Skeletal muscle tissue (tissue), 4 donors: Measurements from ENCODE around the gene TMEM212. TPM values are rescaled to one million over a fixed set of nuclear protein-coding genes. Genes with fewer than 3 reads are reported as not detected.

Experiments
- H3K27ac ChIP-seq: one replicate; pipeline ENCODE4 v1.7.0; 2013; ENCODE audit warnings: mild to moderate bottlenecking, low read depth, low read length, inconsistent platforms
- H3K27me3 ChIP-seq, 3 donors: one replicate each; pipeline ENCODE4 v1.7.0; 2013; ENCODE audit warnings: low read length in 3 of 3; ENCODE audit not compliant: control insufficient read depth in 3 of 3, insufficient read depth in 3 of 3
- H3K36me3 ChIP-seq, 3 donors: one replicate each; pipeline ENCODE4 v1.7.0; 2013; ENCODE audit warnings: low read length in 3 of 3; ENCODE audit not compliant: control insufficient read depth in 3 of 3, insufficient read depth in 3 of 3
- H3K4me1 ChIP-seq, 3 donors: one replicate each; pipeline ENCODE4 v1.7.0; 2013; ENCODE audit warnings: low read length in 3 of 3, mild to moderate bottlenecking in 3 of 3; ENCODE audit not compliant: control insufficient read depth in 3 of 3, insufficient read depth in 3 of 3
- H3K4me3 ChIP-seq, 3 donors: one replicate each; pipeline ENCODE4 v1.7.0; 2013; ENCODE audit warnings: low read length in 3 of 3
- H3K9ac ChIP-seq, 3 donors: one replicate each; pipeline ENCODE4 v1.7.0; 2013; ENCODE audit warnings: low read length in 3 of 3, mild to moderate bottlenecking in 3 of 3, moderate library complexity in 2 of 3, low read depth in 1 of 3
- H3K9me3 ChIP-seq, 3 donors: one replicate each; pipeline ENCODE4 v1.7.0; 2013; ENCODE audit warnings: low read length in 3 of 3; ENCODE audit not compliant: control insufficient read depth in 3 of 3
- total RNA-seq: library from RNA; depleted of rRNA; stranded (reverse); fragments of >200 nt; gene quantifications from one replicate; pipeline ENCODE4 v1.2.3, GENCODE V29; 2014
- donor health status: Osteomylitis.

The TMEM212 gene
- total RNA-seq, 1 donor from 2014 or later: not detected

DNA sequence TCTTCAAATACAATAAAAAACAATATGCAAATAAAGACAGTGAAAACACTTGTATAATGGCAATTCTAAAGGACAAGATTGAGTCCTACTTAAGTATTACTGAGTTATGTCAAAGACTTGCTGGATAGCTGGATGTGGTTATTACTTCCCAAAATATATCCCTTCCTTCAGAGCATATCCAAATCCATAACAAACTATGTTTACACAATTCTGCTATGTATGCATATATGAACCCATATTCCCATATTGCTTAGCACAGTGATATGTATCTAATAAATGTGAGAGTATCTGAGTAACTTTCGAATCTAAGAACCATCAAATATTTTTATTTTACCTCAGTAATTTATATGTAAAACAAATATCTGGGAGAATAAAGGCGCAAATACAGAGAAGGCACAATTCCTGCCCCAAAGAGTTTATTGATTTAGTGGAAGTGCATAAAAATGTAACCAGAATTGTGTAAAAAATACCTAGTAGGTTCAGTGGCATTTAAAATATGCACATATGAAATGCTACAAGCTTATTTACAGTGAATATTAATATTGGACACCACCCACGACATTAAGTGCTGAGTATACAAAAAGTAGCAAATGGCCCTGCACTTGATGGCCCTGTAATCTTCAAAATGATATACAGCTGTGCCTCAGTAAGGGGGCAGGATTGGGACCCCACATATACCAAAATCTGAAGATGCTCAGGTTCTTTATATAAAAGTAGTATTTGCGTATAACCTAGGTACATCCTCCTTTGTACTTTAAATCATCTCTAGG is 37.1 kb downstream of the TMEM212 start:
- no peaks in the 10 kb centered on the region for H3K9me3 ChIP-seq
- H3K4me3 ChIP-seq: no peak overlapping the region
- no peak overlapping the region for H3K9ac ChIP-seq
- no peaks in the 10 kb centered on the region for H3K27me3 ChIP-seq
- no peak overlapping the region for H3K27ac ChIP-seq
- H3K36me3 ChIP-seq: no peaks in the 10 kb centered on the region
- peaks cover 0 to 3% (median 0%) of the 10 kb centered on the region in 3 donors for H3K4me1 ChIP-seq

DNA sequence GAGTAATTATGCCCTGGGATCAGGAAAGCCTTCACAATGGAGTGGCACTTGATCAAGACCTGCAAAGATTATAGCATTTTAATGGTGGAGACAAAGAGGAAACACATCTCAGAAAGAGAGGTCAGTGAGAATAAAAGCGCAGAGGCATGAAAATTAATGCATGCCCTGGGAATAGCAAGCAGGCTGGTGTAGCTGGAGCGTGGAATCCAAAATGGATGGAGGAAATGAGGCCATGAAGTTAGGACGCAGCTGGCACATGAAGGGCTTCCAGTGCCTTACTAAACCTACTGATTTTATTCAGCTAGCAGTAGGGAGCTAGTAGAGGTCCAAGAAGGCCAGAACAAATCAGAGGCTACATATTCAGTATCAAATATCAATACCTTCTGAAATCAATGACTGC is 38.1 kb downstream of the TMEM212 start:
- Histone ChIP-seq H3K36me3 (no peaks in the 10 kb centered on the region), H3K27ac (no peak overlapping the region), H3K4me3 (no peak overlapping the region)

GRCh38 chr3:171883257-171883892 is 40.2 kb downstream of the TMEM212 start:
- Histone ChIP-seq H3K27me3 (no peaks in the 10 kb centered on the region), H3K9me3 (no peaks in the 10 kb centered on the region), H3K4me1 (no peaks in the 10 kb centered on the region), H3K36me3 (no peaks in the 10 kb centered on the region), H3K27ac (no peak overlapping the region), H3K9ac (no peak overlapping the region), H3K4me3 (no peak overlapping the region)

More for the DNA sequence above, 38.1 kb downstream of the TMEM212 start:
- Histone ChIP-seq H3K9me3 (no peaks in the 10 kb centered on the region), H3K9ac (no peak overlapping the region), H3K4me1 (no peaks in the 10 kb centered on the region), H3K27me3 (no peaks in the 10 kb centered on the region)

GRCh38 chr3:171883893-171884279 is 40.7 kb downstream of the TMEM212 start:
- Histone ChIP-seq H3K27ac (no peak overlapping the region), H3K27me3 (no peaks in the 10 kb centered on the region), H3K9me3 (no peaks in the 10 kb centered on the region), H3K4me3 (no peak overlapping the region), H3K36me3 (no peaks in the 10 kb centered on the region), H3K9ac (no peak overlapping the region), H3K4me1 (no peaks in the 10 kb centered on the region)

DNA sequence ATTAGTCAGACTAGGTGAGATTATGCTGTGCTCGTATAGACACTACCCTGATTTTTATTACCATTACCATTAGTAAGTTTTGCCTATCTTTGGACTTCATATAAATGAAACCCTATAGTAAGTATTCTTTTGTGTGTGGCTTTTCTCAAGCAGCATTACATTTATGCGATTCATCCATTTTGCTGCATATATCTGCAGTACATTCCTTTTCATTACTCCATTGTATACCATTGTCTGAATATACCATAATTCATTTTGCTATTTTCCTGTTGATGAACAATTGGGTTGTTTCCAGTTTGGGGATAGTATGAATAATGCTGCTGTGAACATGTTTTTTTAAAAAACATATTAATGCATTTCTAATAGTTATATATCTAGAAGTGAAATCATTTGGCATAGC is 45.3 kb downstream of the TMEM212 start:
- H3K27me3 ChIP-seq: no peaks in the 10 kb centered on the region

GRCh38 chr3:171890398-171890797 is 47.2 kb downstream of the TMEM212 start:
- no peak overlapping the region for H3K27ac ChIP-seq
- H3K4me1 ChIP-seq: no peaks in the 10 kb centered on the region
- H3K9ac ChIP-seq: no peak overlapping the region
- no peak overlapping the region for H3K4me3 ChIP-seq
- H3K27me3 ChIP-seq: no peaks in the 10 kb centered on the region
- H3K9me3 ChIP-seq: no peaks in the 10 kb centered on the region
- H3K36me3 ChIP-seq: no peaks in the 10 kb centered on the region

More for the DNA sequence above, 45.3 kb downstream of the TMEM212 start:
- Histone ChIP-seq H3K27ac (no peak overlapping the region), H3K9me3 (no peaks in the 10 kb centered on the region), H3K36me3 (no peaks in the 10 kb centered on the region), H3K9ac (no peak overlapping the region), H3K4me3 (no peak overlapping the region), H3K4me1 (no peaks in the 10 kb centered on the region)

DNA sequence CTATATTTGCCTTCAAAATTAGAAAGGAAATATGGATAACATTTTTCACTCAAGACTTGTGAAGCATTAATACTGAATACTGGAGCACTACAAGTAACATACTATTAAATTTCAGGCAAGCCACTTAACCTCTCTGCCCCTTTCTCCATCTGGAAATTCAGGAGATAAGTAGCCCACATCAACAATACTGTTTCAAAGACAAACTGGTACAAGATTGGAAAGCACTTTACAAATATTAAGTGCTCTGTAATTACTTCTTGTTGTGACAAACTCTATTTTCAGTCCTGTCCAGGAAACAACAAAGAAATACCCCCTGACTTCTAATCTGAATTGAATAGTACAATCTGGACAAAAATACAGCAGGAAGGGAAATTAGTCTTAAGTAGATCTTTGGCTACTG is 49.3 kb downstream of the TMEM212 start:
- Histone ChIP-seq H3K9me3 (no peaks in the 10 kb centered on the region), H3K27me3 (no peaks in the 10 kb centered on the region), H3K4me1 (no peaks in the 10 kb centered on the region), H3K27ac (no peak overlapping the region), H3K4me3 (no peak overlapping the region), H3K9ac (no peak overlapping the region), H3K36me3 (no peaks in the 10 kb centered on the region)

GRCh38 chr3:171895291-171895690 is 52.1 kb downstream of the TMEM212 start:
- Histone ChIP-seq H3K9ac (no peak overlapping the region), H3K9me3 (no peaks in the 10 kb centered on the region), H3K4me1 (no peaks in the 10 kb centered on the region), H3K27ac (no peak overlapping the region), H3K36me3 (no peaks in the 10 kb centered on the region), H3K4me3 (no peak overlapping the region), H3K27me3 (no peaks in the 10 kb centered on the region)

DNA sequence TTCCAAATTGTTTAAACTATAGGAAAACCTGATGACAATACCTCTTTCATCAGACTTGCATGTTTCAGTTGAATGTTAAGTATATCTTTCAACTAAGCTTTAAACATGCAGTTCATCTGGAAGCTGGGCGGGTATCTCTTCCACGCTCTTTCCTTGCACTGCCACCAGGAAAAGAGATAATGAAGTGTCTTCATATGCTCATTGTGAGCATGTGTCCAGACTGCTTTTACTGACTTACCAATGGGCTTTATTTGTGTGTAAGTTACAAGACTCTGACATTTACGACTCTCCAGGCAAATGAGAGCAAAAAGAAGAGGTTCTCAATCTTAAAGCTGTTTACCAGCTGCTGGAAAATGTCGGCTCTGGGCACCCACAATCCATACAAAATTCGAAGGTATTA is 52.8 kb downstream of the TMEM212 start:
- Histone ChIP-seq H3K9me3 (no peaks in the 10 kb centered on the region), H3K4me3 (no peak overlapping the region), H3K27ac (no peak overlapping the region), H3K9ac (no peak overlapping the region), H3K36me3 (no peaks in the 10 kb centered on the region), H3K4me1 (no peaks in the 10 kb centered on the region), H3K27me3 (no peaks in the 10 kb centered on the region)

DNA sequence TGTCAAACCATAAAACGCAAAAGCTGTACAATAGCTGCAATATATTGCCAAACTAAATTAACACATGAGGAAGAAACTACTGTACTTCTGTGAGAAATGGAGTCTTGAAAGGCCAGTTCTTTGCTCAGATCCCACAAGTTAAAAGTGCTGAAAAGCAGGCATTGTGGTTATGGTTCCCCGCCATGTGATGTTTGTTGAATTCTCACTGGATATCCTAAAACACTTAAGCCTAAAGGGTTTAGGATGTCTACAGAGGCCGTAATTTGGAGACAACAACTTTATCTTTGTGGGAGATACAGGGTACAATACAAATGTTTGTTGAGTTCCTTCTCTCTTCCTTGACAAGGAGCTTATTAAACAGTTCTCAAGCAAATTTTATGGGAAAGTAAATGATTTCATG is 53.2 kb downstream of the TMEM212 start:
- Histone ChIP-seq H3K4me3 (no peak overlapping the region), H3K4me1 (no peaks in the 10 kb centered on the region), H3K9me3 (no peaks in the 10 kb centered on the region), H3K36me3 (no peaks in the 10 kb centered on the region), H3K27me3 (no peaks in the 10 kb centered on the region), H3K27ac (no peak overlapping the region), H3K9ac (no peak overlapping the region)
